Lung (tissue), 12 donors: ENCODE data around the gene BORCS6. TPM values are rescaled to one million over a fixed set of nuclear protein-coding genes. Genes with fewer than 3 reads are reported as not detected.
A peak's percentile ranks its signal among the peaks of the same experiment; 100 is the strongest.

Experiments used
- ATAC-seq: fragments of 200-7000 bp; cut with Tn5 transposase; one replicate; pipeline ENCODE4 v1.9.1; 2020; ENCODE audit warnings: moderate number of reproducible peaks; ENCODE audit not compliant: insufficient read depth, low FRiP score
- DNase-seq, 3 donors: peaks; one replicate each; pipeline ENCODE4 v3.0.0-alpha.2; 2013 to 2017
- H3K27ac ChIP-seq, 2 donors: one replicate each; pipeline ENCODE4 v1.5.1; 2013; ENCODE audit warnings: mild to moderate bottlenecking in 2 of 2, moderate library complexity in 2 of 2, control low read depth in 1 of 2, inconsistent platforms in 1 of 2, low read depth in 1 of 2, low read length in 1 of 2
- H3K27me3 ChIP-seq, 3 donors: one replicate each; pipeline ENCODE4 v1.5.1; 2013; ENCODE audit warnings: low read length in 2 of 3; ENCODE audit not compliant: control insufficient read depth in 3 of 3, insufficient read depth in 3 of 3
- H3K36me3 ChIP-seq, 4 donors: one replicate each; pipeline ENCODE4 v1.5.1; 2013; ENCODE audit warnings: low read length in 4 of 4, mild to moderate bottlenecking in 1 of 4, moderate library complexity in 1 of 4; ENCODE audit not compliant: control insufficient read depth in 4 of 4, insufficient read depth in 4 of 4
- H3K4me1 ChIP-seq, 5 donors: one replicate each; pipeline ENCODE4 v1.5.1; 2013; ENCODE audit warnings: low read length in 5 of 5, mild to moderate bottlenecking in 2 of 5, moderate library complexity in 1 of 5; ENCODE audit not compliant: control insufficient read depth in 5 of 5, insufficient read depth in 5 of 5
- H3K4me3 ChIP-seq: one replicate; pipeline ENCODE4 v1.5.1; 2013; ENCODE audit warnings: mild to moderate bottlenecking, control low read depth, moderate library complexity
- H3K9ac ChIP-seq, 2 donors: one replicate each; pipeline ENCODE4 v1.5.1; 2013; ENCODE audit warnings: low read length in 2 of 2, control low read depth in 1 of 2; ENCODE audit not compliant: insufficient read depth in 1 of 2
- H3K9me3 ChIP-seq, 4 donors: one replicate each; pipeline ENCODE4 v1.5.1; 2013; ENCODE audit warnings: low read length in 3 of 4, mild to moderate bottlenecking in 1 of 4, moderate library complexity in 1 of 4; ENCODE audit not compliant: control insufficient read depth in 4 of 4, insufficient read depth in 3 of 4
- CTCF ChIP-seq: IDR thresholded peaks from 2 replicates; pipeline ENCODE4 v1.5.1; 2012; ENCODE audit warnings: mild to moderate bottlenecking; ENCODE audit errors: control extremely low read depth, extremely low read depth
- WGBS, 2 donors: extraction: QIAGEN DNeasy Blood & Tissue Kit; methylation state at CpG; one replicate each; pipeline ENCODE4 v1.1.7; 2013; 5-methylcytosine and 5-hydroxymethylcytosine counted together
- polyA plus RNA-seq, 2 donors: library from polyadenylated mRNA; stranded (reverse); fragments of 200-250 nt; gene quantifications; one replicate each; pipeline ENCODE4 v1.2.1, GENCODE V29; 2013
- total RNA-seq, 2 donors: library from RNA; depleted of rRNA in 1 of 2; stranded (reverse); fragments of >200 nt in 1 of 2; gene quantifications; one replicate each; pipeline ENCODE4 v1.2.1, GENCODE V29; 2014 to 2021
- donor health status: control.
- donor health status: control.
- donor health status: Bipolar disorder and iron deficiency.
- donor health status: healthy.
- donor health status: DM: yes; HTN: yes; CAD: no.

Gene BORCS6
- total and polyA plus RNA-seq, 4 donors = 5.3 to 10.8 (median 8.0) TPM

- TF ChIP-seq CTCF = no peak
- Histone ChIP-seq H3K27ac (no peak overlapping the region), H3K9me3 (no peaks in the 10 kb centered on the region), H3K4me1 (peaks cover 0 to 12% (median 4%) of the 10 kb centered on the region in 5 donors), H3K27me3 (no peaks in the 10 kb centered on the region), H3K4me3 (no peak overlapping the region), H3K36me3 (peaks cover 47 to 85% (median 60%) of the 10 kb centered on the region in 4 donors), H3K9ac (no peak overlapping the region)
- DNase-seq = no peak
- no peak for ATAC-seq
- 93 to 94% methylated on average over 14 of the region's 14 CpGs for WGBS, 2 donors
Observed at GRCh38 chr17:8146381-8147140, 43.4 kb downstream of the BORCS6 start.

GRCh38 chr17:8145811-8146210 is 44.2 kb downstream of the BORCS6 start:
- H3K27ac ChIP-seq = peak overlapping the region in 1 of 2 donors; percentile 4
- no peaks in the 10 kb centered on the region for H3K9me3 ChIP-seq
- TF ChIP-seq CTCF = no peak
- H3K27me3 ChIP-seq = no peaks in the 10 kb centered on the region
- no peak overlapping the region for H3K4me3 ChIP-seq
- peaks cover 52 to 91% (median 65%) of the 10 kb centered on the region in 4 donors for H3K36me3 ChIP-seq
- H3K4me1 ChIP-seq = peaks cover 0 to 9% (median 1%) of the 10 kb centered on the region in 5 donors
- DNase-seq (no peak), ATAC-seq (no peak)
- WGBS, 2 donors = 94 to 97% methylated on average over 12 of the region's 12 CpGs
- no peak overlapping the region for H3K9ac ChIP-seq

- Histone ChIP-seq H3K9me3 (no peaks in the 10 kb centered on the region), H3K36me3 (peaks cover 45 to 90% (median 66%) of the 10 kb centered on the region in 4 donors), H3K27me3 (no peaks in the 10 kb centered on the region), H3K4me3 (no peak overlapping the region), H3K9ac (no peak overlapping the region), H3K27ac (no peak overlapping the region), H3K4me1 (no peaks in the 10 kb centered on the region)
- TF ChIP-seq CTCF = no peak
- no peak for ATAC-seq
- no peak for DNase-seq
- WGBS, 2 donors = 94 to 95% methylated on average over 15 of the region's 15 CpGs
Observed at GRCh38 chr17:8144401-8145231, 45.4 kb downstream of the BORCS6 start.
